ENCODE measurements around the gene PRICKLE2.

The PRICKLE2 gene

GRCh38 chr3:64107190-64107589 is 118.1 kb downstream of the PRICKLE2 start:
- H3K9me3 Mint-ChIP-seq = no peaks in the 10 kb centered on the region
- no peak overlapping the region for H3K4me3 Mint-ChIP-seq
- H3K27ac Mint-ChIP-seq = no peak overlapping the region
- ATAC-seq (replicated peaks) (no peak), DNase-seq (no peak)
- no peaks in the 10 kb centered on the region for H3K36me3 Mint-ChIP-seq (ENCODE audit: insufficient read depth)
- H3K4me1 Mint-ChIP-seq (ENCODE audit: low read depth in 2 of 2) = no peaks in the 10 kb centered on the region
- peaks cover 22 to 24% of the 10 kb centered on the region in 2 donors for H3K27me3 Mint-ChIP-seq

GRCh38 chr3:64105816-64106215 is 119.5 kb downstream of the PRICKLE2 start:
- DNase-seq (no peak), ATAC-seq (replicated peaks) (no peak)
- H3K27ac Mint-ChIP-seq = no peak overlapping the region
- no peaks in the 10 kb centered on the region for H3K4me1 Mint-ChIP-seq (ENCODE audit: low read depth in 2 of 2)
- peaks cover 20 to 23% of the 10 kb centered on the region in 2 donors for H3K27me3 Mint-ChIP-seq
- H3K36me3 Mint-ChIP-seq (ENCODE audit: insufficient read depth) = no peaks in the 10 kb centered on the region
- H3K4me3 Mint-ChIP-seq = no peak overlapping the region
- H3K9me3 Mint-ChIP-seq = no peaks in the 10 kb centered on the region

DNA sequence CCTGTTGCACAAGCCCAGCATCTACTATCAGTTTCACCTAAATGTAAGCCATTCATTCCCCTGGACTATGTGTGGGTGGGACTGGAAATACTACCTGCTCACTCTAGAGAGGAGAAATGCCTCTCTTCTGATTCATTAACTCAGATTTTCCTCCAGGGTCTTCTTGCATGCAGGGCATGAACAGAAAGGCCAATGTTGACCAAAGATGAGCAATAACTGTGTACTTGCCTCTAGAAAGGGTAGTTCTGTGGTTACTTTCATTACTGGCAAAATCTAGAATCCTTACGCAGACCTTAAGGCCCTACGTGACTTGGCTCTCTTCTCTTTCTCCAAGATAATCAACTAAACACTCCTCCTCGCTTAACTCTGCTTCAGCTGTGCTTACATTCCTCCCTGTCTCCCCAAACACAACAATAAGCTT is 120.6 kb downstream of the PRICKLE2 start:
- no peaks in the 10 kb centered on the region for H3K4me1 Mint-ChIP-seq (ENCODE audit: low read depth in 2 of 2)
- no peak for DNase-seq

DNA sequence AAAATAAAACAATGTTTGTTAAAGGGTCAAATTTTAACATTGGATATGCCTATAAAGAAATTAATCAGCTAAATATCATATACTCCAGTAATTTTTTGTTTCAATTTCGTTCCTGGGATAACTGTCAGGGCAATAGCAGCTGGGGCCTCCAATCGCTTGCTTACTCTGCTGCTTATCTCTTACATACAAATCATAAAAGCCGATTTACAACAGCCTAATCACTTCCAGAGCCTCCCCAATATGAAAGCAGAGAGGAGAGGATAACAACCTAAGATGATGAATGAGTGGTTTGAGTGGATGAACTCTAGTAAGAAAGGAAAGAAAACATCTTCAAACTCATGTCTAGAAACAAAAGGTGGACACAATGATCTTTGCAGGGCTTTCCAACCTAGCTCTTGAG is 121.3 kb downstream of the PRICKLE2 start:
- no peak overlapping the region for H3K4me3 Mint-ChIP-seq
- H3K27me3 Mint-ChIP-seq = peaks cover 11 to 18% of the 10 kb centered on the region in 2 donors
- H3K4me1 Mint-ChIP-seq (ENCODE audit: low read depth in 2 of 2) = no peaks in the 10 kb centered on the region
- no peaks in the 10 kb centered on the region for H3K36me3 Mint-ChIP-seq (ENCODE audit: insufficient read depth)
- DNase-seq (no peak), ATAC-seq (replicated peaks) (no peak)
- H3K27ac Mint-ChIP-seq = no peak overlapping the region
- peaks cover 0 to 1% of the 10 kb centered on the region in 2 donors for H3K9me3 Mint-ChIP-seq

More for the DNA sequence above, 120.6 kb downstream of the PRICKLE2 start:
- Mint-ChIP-seq H3K27me3 (peaks cover 11 to 14% of the 10 kb centered on the region in 2 donors), H3K4me3 (no peak overlapping the region), H3K27ac (no peak overlapping the region), H3K9me3 (peaks cover 0 to under 1% of the 10 kb centered on the region in 2 donors), H3K36me3 (ENCODE audit: insufficient read depth) (no peaks in the 10 kb centered on the region)
- ATAC-seq (replicated peaks) = no peak

DNA sequence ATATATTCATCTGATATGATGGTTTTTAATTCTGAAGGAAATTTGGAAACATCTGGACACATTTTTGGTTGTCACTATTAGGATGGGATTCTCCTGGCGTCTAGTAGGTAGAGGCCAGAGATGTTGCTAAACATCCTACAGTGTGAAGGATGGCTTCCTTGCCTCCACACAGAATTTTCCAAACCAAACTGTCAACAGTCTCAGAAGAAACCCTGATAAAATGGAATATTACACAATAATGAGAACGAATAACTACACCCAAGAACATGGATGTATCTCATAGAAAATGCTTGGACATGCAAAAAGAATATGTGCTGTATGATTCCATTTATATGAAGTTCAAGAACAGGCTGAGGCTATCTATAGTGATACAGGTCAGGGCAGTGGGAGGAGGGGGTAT is 122.1 kb downstream of the PRICKLE2 start:
- H3K27me3 Mint-ChIP-seq = peaks cover 11 to 18% of the 10 kb centered on the region in 2 donors
- H3K4me1 Mint-ChIP-seq (ENCODE audit: low read depth in 2 of 2) = no peaks in the 10 kb centered on the region
- no peaks in the 10 kb centered on the region for H3K36me3 Mint-ChIP-seq (ENCODE audit: insufficient read depth)
- H3K27ac Mint-ChIP-seq = no peak overlapping the region
- no peak overlapping the region for H3K4me3 Mint-ChIP-seq
- ATAC-seq (replicated peaks) (no peak), DNase-seq (no peak)
- H3K9me3 Mint-ChIP-seq = peaks cover 0 to 1% of the 10 kb centered on the region in 2 donors

DNA sequence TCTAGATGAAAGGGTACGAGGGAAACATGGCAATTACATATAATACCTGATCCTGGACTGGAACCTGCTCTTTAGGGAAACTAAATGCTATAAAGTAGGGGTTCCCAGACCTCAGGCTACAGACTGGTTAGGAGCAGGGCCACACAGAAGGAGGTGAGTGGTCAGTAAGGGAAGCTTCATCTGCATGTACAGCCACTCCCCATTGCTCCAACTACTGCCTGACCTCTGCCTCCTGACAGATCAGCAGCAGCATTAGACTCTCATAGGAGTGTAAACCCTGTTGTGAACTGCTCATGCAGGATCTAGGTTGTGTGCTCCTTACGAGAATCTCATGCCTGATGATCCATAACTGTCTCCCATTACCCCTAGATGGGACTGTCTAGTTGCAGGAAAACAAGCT is 123.1 kb downstream of the PRICKLE2 start:
- H3K4me1 Mint-ChIP-seq (ENCODE audit: low read depth in 2 of 2) = no peaks in the 10 kb centered on the region
- H3K27ac Mint-ChIP-seq = no peak overlapping the region
- H3K27me3 Mint-ChIP-seq = peaks cover 17 to 18% of the 10 kb centered on the region in 2 donors
- peaks cover 0 to 1% of the 10 kb centered on the region in 2 donors for H3K9me3 Mint-ChIP-seq
- H3K4me3 Mint-ChIP-seq = no peak overlapping the region
- no peak for DNase-seq
- no peak for ATAC-seq (replicated peaks)
- no peaks in the 10 kb centered on the region for H3K36me3 Mint-ChIP-seq (ENCODE audit: insufficient read depth)

- ATAC-seq (replicated peaks) = no peak
- Mint-ChIP-seq H3K4me1 (ENCODE audit: low read depth in 2 of 2) (no peaks in the 10 kb centered on the region), H3K27ac (no peak overlapping the region), H3K36me3 (ENCODE audit: insufficient read depth) (no peaks in the 10 kb centered on the region), H3K27me3 (peaks cover 15 to 21% of the 10 kb centered on the region in 2 donors), H3K9me3 (peaks cover 0 to 1% of the 10 kb centered on the region in 2 donors), H3K4me3 (no peak overlapping the region)
- DNase-seq = no peak
Measured at GRCh38 chr3:64099316-64099715, 126.0 kb downstream of the PRICKLE2 start.

GRCh38 chr3:64098670-64099069 is 126.6 kb downstream of the PRICKLE2 start:
- Mint-ChIP-seq H3K36me3 (ENCODE audit: insufficient read depth) (no peaks in the 10 kb centered on the region), H3K4me3 (no peak overlapping the region), H3K9me3 (peaks cover 0 to 1% of the 10 kb centered on the region in 2 donors), H3K27me3 (peaks cover 17 to 21% of the 10 kb centered on the region in 2 donors), H3K4me1 (ENCODE audit: low read depth in 2 of 2) (no peaks in the 10 kb centered on the region), H3K27ac (no peak overlapping the region)
- DNase-seq (no peak), ATAC-seq (replicated peaks) (no peak)

DNA sequence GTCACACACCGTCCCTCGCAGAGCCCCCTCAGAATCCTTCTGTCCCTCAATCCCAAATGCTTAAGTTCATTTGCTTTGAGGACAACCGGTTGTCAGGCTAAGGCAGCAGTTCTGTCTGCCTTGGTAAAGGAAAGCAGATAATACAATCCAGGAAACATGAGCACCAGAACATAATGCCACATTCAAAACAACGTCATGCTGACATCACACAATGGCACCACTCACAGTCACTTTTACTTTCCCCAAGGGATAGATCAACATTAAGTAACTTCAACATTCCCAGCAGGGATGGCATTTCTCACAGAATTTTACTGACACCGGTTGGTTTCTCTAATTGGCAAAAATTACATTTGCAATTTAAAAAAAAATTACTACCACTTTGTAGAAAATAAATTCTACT is 127.3 kb downstream of the PRICKLE2 start:
- Mint-ChIP-seq H3K36me3 (ENCODE audit: insufficient read depth) (no peaks in the 10 kb centered on the region), H3K27me3 (peaks cover 21 to 25% of the 10 kb centered on the region in 2 donors), H3K4me1 (ENCODE audit: low read depth in 2 of 2) (no peaks in the 10 kb centered on the region)

GRCh38 chr3:64095802-64096201 is 129.5 kb downstream of the PRICKLE2 start:
- ATAC-seq (replicated peaks) (no peak), DNase-seq (no peak)
- peaks cover 30 to 37% of the 10 kb centered on the region in 2 donors for H3K27me3 Mint-ChIP-seq
- no peaks in the 10 kb centered on the region for H3K4me1 Mint-ChIP-seq (ENCODE audit: low read depth in 2 of 2)
- H3K36me3 Mint-ChIP-seq (ENCODE audit: insufficient read depth) = no peaks in the 10 kb centered on the region
- H3K9me3 Mint-ChIP-seq = peaks cover 0 to 1% of the 10 kb centered on the region in 2 donors
- H3K27ac Mint-ChIP-seq = no peak overlapping the region
- no peak overlapping the region for H3K4me3 Mint-ChIP-seq

More for the DNA sequence above, 127.3 kb downstream of the PRICKLE2 start:
- Mint-ChIP-seq H3K27ac (no peak overlapping the region), H3K4me3 (no peak overlapping the region), H3K9me3 (peaks cover 0 to 1% of the 10 kb centered on the region in 2 donors)
- DNase-seq = no peak
- no peak for ATAC-seq (replicated peaks)

DNA sequence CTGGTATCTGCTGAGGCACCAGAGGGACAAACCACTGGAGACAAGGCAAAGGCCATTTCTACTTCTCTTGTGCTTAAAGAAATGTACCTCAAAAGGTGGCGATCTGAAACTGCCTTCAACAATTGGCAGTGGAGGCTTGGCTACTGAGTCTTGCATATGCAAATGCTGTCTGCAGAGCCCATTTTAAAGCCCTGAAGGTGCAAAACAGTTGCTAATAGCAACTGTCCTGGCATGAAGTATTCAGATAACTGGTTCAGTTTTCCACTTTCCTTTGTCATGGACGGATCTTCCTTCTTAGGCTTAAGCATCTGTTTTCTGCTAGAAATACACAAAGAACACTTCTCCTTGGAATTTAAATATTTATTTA is 130.6 kb downstream of the PRICKLE2 start:
- H3K27ac Mint-ChIP-seq = no peak overlapping the region
- no peaks in the 10 kb centered on the region for H3K36me3 Mint-ChIP-seq (ENCODE audit: insufficient read depth)
- DNase-seq (no peak), ATAC-seq (replicated peaks) (no peak)
- peaks cover 0 to 1% of the 10 kb centered on the region in 2 donors for H3K9me3 Mint-ChIP-seq
- H3K27me3 Mint-ChIP-seq = peaks cover 30 to 35% of the 10 kb centered on the region in 2 donors
- no peak overlapping the region for H3K4me3 Mint-ChIP-seq
- no peaks in the 10 kb centered on the region for H3K4me1 Mint-ChIP-seq (ENCODE audit: low read depth in 2 of 2)

DNA sequence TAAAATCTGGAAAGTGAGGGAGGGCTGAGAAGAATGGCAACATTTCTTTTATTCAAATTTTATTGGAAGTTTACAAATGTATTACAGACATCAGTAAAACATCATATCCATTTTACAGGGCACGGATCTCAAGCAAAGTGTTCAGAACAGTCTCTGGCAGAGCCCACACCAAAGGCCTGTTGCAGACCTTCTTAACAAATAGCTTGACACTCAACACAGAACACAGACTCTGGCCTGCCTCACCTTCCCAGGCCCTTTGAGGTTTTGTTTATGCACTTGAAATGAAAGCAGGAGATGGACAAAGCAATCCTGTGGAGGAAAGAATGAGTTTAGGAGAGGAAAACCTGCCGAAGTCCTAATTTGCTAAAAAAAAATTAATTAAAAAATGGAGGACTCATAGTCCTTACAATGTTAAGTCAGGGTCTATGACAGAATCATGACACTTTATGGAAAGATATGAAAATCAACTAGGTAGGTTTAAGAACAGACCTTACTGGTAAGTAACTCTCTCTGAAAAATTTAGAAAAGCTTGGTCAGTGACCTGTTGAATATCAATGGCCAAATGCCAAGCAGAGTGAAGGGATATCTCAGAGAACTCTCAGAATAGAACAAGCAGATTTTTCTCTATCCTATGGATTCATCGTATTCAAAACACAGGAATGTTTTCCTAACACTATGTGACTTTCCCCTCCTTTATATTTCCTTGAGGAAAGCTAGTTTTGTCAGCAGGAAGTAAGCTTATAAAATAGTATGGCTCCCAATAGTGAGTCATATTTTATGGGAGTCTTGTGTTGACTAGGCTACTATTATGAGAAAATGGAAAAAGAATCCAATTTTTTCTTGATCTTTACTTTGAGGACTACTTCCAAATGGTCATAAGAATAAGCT is 131.2 kb downstream of the PRICKLE2 start:
- Mint-ChIP-seq H3K4me3 (no peak overlapping the region), H3K27ac (no peak overlapping the region), H3K27me3 (peaks cover 29 to 30% of the 10 kb centered on the region in 2 donors), H3K9me3 (no peaks in the 10 kb centered on the region), H3K4me1 (ENCODE audit: low read depth in 2 of 2) (no peaks in the 10 kb centered on the region), H3K36me3 (ENCODE audit: insufficient read depth) (no peaks in the 10 kb centered on the region)
- no peak for ATAC-seq (replicated peaks)
- DNase-seq = no peak

- no peaks in the 10 kb centered on the region for H3K36me3 Mint-ChIP-seq (ENCODE audit: insufficient read depth)
- H3K4me3 Mint-ChIP-seq = no peak overlapping the region
- peaks cover 29 to 30% of the 10 kb centered on the region in 2 donors for H3K27me3 Mint-ChIP-seq
- H3K9me3 Mint-ChIP-seq = no peaks in the 10 kb centered on the region
- ATAC-seq (replicated peaks) (no peak), DNase-seq (no peak)
- no peaks in the 10 kb centered on the region for H3K4me1 Mint-ChIP-seq (ENCODE audit: low read depth in 2 of 2)
- no peak overlapping the region for H3K27ac Mint-ChIP-seq
Measured at GRCh38 chr3:64093211-64093610, 132.1 kb downstream of the PRICKLE2 start.

GRCh38 chr3:64091501-64091900 is 133.8 kb downstream of the PRICKLE2 start:
- ATAC-seq (replicated peaks) (no peak), DNase-seq (no peak)
- Mint-ChIP-seq H3K4me3 (no peak overlapping the region), H3K4me1 (ENCODE audit: low read depth in 2 of 2) (no peaks in the 10 kb centered on the region), H3K9me3 (no peaks in the 10 kb centered on the region), H3K36me3 (ENCODE audit: insufficient read depth) (no peaks in the 10 kb centered on the region), H3K27me3 (peaks cover 25 to 29% of the 10 kb centered on the region in 2 donors), H3K27ac (no peak overlapping the region)
